Activated CD8-positive, alpha-beta memory T cell treated with anti-CD3 and anti-CD28 coated beads for 36 hours (primary cell): ENCODE measurements around the gene CEP95. TPM values are rescaled to one million over a fixed set of nuclear protein-coding genes. Genes with fewer than 3 reads are reported as not detected.
"Not testable (repeated sequence)": the region's sequence is repeated elsewhere in the genome, so short reads cannot be mapped to it uniquely, and the experiment has no call there.

Experiments
- CTCF ChIA-PET: fragments of 350-600 bp; sonication (Branson Sonifier 250); formaldehyde crosslinking; loops from one replicate; lab custom pipeline; 2021; ENCODE audit warnings: antibody characterized with exemption; lab: Charles Lee
- POLR2A ChIA-PET: fragments of 350-600 bp; sonication (Branson Sonifier 250); formaldehyde crosslinking; loops from one replicate; lab custom pipeline; 2021; ENCODE audit warnings: antibody characterized with exemption; lab: Charles Lee
- total RNA-seq, 2 experiments: library from RNA; stranded (reverse); gene quantifications; one replicate each; pipeline ENCODE4 v1.2.3, GENCODE V29; 2021

CEP95 gene
- total RNA-seq, 2 experiments from 2014 or later: 31.7 to 40.6 TPM

DNA sequence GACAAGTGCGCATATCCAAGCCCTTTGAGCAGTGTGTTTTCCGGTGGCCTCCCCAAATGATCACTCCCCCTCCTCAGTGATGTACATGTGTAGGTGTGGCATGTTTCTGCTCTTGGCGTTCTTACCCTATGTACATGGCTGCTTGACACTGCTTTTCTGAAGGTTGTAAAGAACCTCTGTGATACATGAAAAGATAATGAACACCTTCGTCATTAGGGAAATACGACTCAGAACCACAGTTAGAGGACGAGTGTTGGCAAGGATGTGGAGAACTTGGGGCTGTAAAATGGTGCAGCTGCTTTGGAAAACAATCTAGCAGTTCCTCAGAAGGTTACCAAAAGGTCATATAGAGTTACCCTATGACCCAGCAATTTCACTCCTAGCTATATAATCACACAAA, 28.6 kb downstream of the CEP95 start:
- ChIA-PET CTCF (interaction anchor here (1.9 kb wide), 1 partner anchor 11 kb away, joined by 5 read pairs; no protein-coding TSS in a partner anchor), POLR2A (no interaction called here)

GRCh38 chr17:64536913-64537312, 30.1 kb downstream of the CEP95 start:
- ChIA-PET CTCF (no interaction called here), POLR2A (no interaction called here)

- POLR2A ChIA-PET: interaction anchor here (0.6 kb wide), 1 partner anchor 82 kb away, joined by 3 read pairs; no protein-coding TSS in a partner anchor
- CTCF ChIA-PET: no interaction called here
Measured at GRCh38 chr17:64537488-64537887, 30.7 kb downstream of the CEP95 start.

GRCh38 chr17:64538508-64539130, 31.8 kb downstream of the CEP95 start:
- ChIA-PET POLR2A (no interaction called here), CTCF (interaction anchor here (0.6 kb wide), 1 partner anchor 10 kb away, joined by 5 read pairs; no protein-coding TSS in a partner anchor)

DNA sequence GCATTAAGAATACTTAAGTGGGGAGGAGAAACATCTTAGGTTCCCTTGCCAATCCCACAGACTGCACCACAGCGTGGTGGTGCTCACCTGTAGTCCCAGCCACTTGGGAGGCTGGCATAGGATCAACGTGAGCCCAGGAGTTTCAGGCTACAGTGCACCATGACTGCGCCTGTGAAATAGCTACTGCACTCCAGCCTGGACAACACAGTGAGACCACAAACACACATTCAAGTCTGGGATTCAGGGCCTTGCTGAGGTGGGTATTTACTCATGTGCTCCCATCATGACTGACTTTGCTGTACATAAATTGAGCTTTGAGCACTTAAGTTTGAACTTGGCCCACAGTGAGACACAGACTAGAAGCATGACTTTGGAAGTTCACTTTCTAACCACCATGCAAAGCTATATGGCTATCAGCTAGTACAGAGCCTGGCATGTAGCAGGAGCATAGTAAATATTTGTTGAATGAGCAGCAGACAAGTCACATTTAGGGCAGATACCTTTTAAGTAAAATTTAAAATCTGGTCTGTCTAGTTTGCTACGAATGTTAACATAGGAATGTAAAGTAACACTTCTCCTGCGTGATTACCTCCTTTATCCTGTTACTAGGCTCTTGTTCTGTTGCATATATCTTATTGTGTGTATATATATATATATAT, 33.5 kb downstream of the CEP95 start:
- ChIA-PET POLR2A (no interaction called here), CTCF (no interaction called here)

- POLR2A ChIA-PET: no interaction called here
- CTCF ChIA-PET: interaction anchor here (0.5 to 0.6 kb wide), 2 partner anchors 70 to 191 kb away, joined by 3 read pairs; no protein-coding TSS in a partner anchor
Measured at GRCh38 chr17:64544742-64545141, 38.0 kb downstream of the CEP95 start.

DNA sequence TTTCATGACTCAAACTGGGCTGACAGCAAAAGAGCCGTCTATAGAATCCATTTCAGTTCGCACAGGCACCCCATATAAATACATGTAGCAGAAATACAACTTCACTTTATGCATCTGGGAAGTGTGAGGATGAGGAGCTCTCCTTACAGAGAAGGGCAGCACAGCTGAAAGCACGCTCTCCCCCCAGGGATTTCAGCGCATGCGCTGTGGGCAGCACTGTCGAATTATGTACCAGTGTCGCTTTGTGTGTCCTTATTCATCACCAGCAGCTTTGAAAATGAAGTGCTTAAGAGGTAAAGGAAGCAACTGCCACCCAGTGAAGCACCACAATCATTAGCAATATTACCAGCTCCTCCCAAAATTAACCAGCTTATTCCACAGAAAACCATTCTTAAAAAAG, 39.9 kb downstream of the CEP95 start:
- POLR2A ChIA-PET: no interaction called here
- CTCF ChIA-PET: interaction anchor here (0.6 to 1.6 kb wide), 2 partner anchors 11 to 67 kb away, joined by 3 to 5 read pairs; no protein-coding TSS in a partner anchor

GRCh38 chr17:64547319-64547718, 40.5 kb downstream of the CEP95 start:
- POLR2A ChIA-PET: no interaction called here
- CTCF ChIA-PET: no interaction called here

DNA sequence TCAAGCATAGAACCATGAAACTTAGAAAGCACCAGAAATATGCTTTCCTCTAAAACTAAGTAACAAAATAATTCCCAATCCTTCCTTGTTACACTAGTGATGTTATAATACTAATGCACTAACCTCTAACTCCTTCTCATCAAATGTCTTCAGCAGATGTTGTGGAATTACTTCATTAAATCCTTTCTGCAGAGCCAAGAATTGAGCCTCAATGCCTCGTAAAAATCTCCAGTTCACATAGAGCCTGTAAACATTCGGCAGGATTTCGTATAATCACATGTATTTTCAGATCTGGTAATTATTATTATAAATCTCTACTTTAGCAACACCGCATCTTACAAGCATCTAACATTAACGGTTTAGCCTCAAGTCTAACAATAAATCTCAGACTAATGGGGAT, 44.7 kb downstream of the CEP95 start:
- ChIA-PET CTCF (no interaction called here), POLR2A (no interaction called here)

- CTCF ChIA-PET: no interaction called here
- POLR2A ChIA-PET: no interaction called here
Measured at GRCh38 chr17:64554028-64554637, 47.4 kb downstream of the CEP95 start.

DNA sequence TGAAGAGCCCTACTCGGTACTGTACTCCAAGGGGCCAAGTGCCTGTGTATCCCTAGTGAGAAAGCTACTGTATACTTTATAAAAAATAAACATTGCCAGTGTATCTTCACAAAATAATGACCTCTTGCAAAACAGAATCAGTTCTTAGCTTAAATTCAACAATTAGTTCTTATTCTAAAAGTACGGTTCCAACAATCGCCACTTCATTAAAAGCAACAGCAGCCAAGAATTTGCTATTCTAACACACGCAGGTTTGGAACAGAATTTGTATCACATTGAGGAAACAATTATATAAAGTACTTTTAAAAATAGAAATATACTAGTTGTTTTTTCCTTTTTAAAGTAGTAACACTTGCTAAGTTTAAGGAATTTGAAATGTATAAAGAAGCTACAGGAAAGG, 48.5 kb downstream of the CEP95 start:
- CTCF ChIA-PET: no interaction called here
- POLR2A ChIA-PET: no interaction called here

DNA sequence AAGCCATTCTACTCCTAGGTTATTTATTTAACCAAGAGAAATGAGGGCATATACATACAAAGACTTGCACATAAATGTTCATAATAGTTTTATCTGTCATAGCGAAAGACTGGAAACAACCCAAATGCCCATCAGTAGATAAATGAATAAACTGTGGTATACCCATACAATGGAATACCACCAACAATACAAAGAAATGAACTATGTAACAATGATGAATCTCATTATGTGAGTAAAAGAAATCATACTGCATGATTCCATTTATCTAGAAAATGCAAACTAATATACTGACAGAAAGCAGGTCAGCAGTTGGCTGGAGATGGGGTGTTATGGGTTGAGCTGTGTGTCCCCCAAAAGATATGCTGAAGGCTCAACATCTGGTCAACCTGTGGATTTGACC, 57.3 kb downstream of the CEP95 start:
- POLR2A ChIA-PET: interaction anchor here (0.9 to 1.5 kb wide), 2 partner anchors 59 to 72 kb away, joined by 3 to 4 read pairs; no protein-coding TSS in a partner anchor
- CTCF ChIA-PET: interaction anchor here (0.6 kb wide), 1 partner anchor 84 kb away, joined by 5 read pairs; no protein-coding TSS in a partner anchor

DNA sequence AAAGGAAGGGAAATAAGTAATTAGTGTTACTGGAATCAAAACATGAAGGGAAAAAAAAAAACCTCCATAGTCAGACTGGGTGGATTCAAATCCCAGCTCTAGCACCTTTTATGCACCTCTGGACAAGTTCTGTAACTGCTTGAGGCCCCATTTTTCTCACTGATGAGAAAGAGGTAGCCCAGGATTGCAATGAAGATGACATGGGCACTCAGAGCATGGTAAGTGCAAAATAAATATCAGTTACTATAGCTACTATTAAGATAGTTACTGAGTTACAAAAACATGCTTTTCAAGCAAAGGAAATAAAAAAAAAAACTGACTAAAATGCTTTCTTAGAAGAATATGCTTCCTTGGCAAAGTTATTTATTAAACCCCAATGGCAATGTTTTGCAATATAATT, 58.8 kb downstream of the CEP95 start:
- ChIA-PET CTCF (no interaction called here), POLR2A (no interaction called here)

DNA sequence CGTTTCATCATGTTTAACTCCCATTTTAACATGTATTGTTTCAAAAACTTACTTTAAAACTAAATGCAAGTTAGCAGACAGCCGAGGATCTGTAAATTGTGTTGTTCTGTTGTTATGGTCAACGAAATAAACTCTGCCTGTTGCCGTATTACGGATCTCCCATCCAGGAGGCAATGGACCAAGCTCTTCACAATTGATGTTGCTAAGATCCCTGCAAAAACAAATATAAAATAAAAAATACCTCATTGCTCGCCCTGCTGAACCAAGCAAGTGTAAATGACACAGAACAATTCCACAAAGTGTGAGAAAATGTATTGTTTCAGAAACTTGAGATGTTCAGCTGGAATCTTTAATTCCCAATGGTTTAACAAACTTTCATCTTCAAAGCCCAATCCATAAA, 65.0 kb downstream of the CEP95 start:
- POLR2A ChIA-PET: interaction anchor here (1.3 kb wide), 1 partner anchor 66 kb away, joined by 6 read pairs; the partner anchor contains the start of genes CEP95 and DDX5
- CTCF ChIA-PET: no interaction called here

DNA sequence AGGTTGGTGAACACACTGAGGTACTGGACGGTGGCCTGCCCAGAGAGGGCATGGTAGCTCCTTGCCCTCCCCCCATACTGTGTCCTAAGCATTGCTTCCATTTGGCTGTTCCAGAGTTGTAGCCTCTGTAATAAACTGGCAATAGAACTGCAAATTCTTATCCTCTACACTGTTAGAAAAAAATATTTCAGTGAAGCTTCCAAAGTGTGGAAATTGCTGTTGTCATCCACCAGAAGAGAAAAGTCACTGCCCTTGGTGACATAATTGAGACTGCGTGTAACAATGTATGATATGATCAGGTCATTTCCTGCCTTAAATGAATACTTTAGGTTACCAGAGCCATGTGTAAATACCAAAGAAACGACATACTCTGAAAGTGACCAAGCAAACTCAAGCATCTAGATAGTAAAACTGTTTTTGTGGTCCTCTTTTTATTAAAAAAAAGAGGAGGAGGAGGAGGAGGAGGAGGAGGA, 65.9 kb downstream of the CEP95 start:
- ChIA-PET POLR2A (interaction anchor here (0.8 to 1.3 kb wide), 2 partner anchors 36 to 67 kb away, joined by 3 to 6 read pairs; partner anchors contain the start of genes CEP95 and DDX5), CTCF (no interaction called here)

DNA sequence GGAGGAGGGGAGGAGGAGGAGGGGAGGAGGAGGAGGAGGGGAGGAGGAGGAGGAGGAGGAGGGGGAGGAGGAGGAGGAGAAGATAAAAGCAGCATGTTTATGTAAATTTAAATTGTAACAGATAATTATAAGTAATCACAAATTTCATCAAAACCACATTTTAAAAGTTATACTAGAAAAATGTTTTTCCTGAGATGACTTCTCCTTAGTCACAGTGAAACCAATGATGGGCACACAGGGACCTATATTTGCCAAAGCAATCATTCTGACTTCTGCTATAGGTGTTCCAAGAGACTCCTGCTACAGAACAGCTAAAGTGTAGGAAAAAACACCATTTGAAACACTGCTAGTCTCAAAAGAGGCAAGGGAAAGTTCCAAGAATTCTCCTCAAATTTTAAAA, 66.4 kb downstream of the CEP95 start:
- ChIA-PET POLR2A (interaction anchor here (0.6 to 1.3 kb wide), 4 partner anchors 63 to 76 kb away, joined by 3 to 6 read pairs (median 3); partner anchors contain the start of genes CEP95, DDX5 and POLG2), CTCF (interaction anchor here (0.8 kb wide), 1 partner anchor 9 kb away, joined by 3 read pairs; no protein-coding TSS in a partner anchor)

DNA sequence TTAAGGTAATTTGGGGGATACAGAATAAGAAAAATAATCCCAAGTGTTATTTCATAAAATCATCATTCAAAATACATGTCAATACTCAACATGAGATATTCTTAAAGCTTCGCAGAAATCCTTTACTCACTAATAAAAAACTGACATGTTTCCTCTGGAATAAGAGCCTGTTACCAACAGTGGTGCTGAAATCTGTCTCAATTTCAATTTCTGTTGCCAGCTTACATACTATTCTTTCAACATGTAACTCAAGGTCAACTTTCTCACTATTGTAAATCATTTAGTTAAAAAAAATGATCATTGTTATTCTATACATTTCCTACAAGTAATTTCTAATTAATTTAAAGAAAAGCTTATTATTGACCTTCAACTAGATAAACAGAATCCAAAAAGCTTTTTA, 67.9 kb downstream of the CEP95 start:
- POLR2A ChIA-PET: interaction anchor here (0.6 to 1.2 kb wide), 2 partner anchors 68 to 81 kb away, joined by 3 to 4 read pairs; partner anchors contain the start of gene CEP95

GRCh38 chr17:64575431-64575830, 68.7 kb downstream of the CEP95 start:
- ChIA-PET POLR2A (interaction anchor here (1.2 kb wide), 1 partner anchor 69 kb away, joined by 4 read pairs; the partner anchor contains the start of gene CEP95), CTCF (interaction anchor here (0.9 to 1.8 kb wide), 2 partner anchors 21 to 74 kb away, joined by 3 to 8 read pairs; no protein-coding TSS in a partner anchor)

More for the DNA sequence above, 67.9 kb downstream of the CEP95 start:
- CTCF ChIA-PET: interaction anchor here (1.0 to 1.8 kb wide), 2 partner anchors 75 to 126 kb away, joined by 3 to 8 read pairs; no protein-coding TSS in a partner anchor

GRCh38 chr17:64577025-64577424, 70.2 kb downstream of the CEP95 start:
- CTCF ChIA-PET: not testable (repeated sequence)
- POLR2A ChIA-PET: interaction anchor here (0.5 kb wide), 1 partner anchor 81 kb away, joined by 3 read pairs; no protein-coding TSS in a partner anchor
